Activated CD8-positive, alpha-beta T cell treated with anti-CD3 and anti-CD28 coated beads, Interleukin-2, amount 10 ng/mL, durations not matched to agents 7 days and 5 days (primary cell): ENCODE measurements around the gene GPATCH2. TPM values are rescaled to one million over a fixed set of nuclear protein-coding genes. Genes with fewer than 3 reads are reported as not detected.

Experiments
- ATAC-seq: fragments of 150-1000 bp; cut with Tn5 transposase; one replicate; pipeline ENCODE4 v1.10.0; 2021; ENCODE audit warnings: moderate library complexity
- CTCF ChIA-PET: fragments of 350-600 bp; sonication (Branson Sonifier 250); formaldehyde crosslinking; loops from one replicate; lab custom pipeline; 2021; ENCODE audit warnings: antibody characterized with exemption; lab: Charles Lee
- POLR2A ChIA-PET: fragments of 350-600 bp; sonication (Branson Sonifier 250); formaldehyde crosslinking; loops from one replicate; lab custom pipeline; 2021; ENCODE audit warnings: antibody characterized with exemption; lab: Charles Lee
- DNase-seq: peaks from one replicate; pipeline ENCODE4 v3.0.0-alpha.2; 2020
- H3K27ac Mint-ChIP-seq: one replicate; pipeline ENCODE4 v1.8.0; 2021; ENCODE audit warnings: mild to moderate bottlenecking, mixed read lengths
- H3K27me3 Mint-ChIP-seq: one replicate; pipeline ENCODE4 v1.8.0; 2021; ENCODE audit warnings: low read depth, mixed read lengths
- H3K36me3 Mint-ChIP-seq: one replicate; pipeline ENCODE4 v1.8.0; 2021; ENCODE audit warnings: low read depth, mixed read lengths
- H3K4me1 Mint-ChIP-seq: one replicate; pipeline ENCODE4 v1.8.0; 2021; ENCODE audit warnings: low read depth, mixed read lengths
- H3K4me3 Mint-ChIP-seq: one replicate; pipeline ENCODE4 v1.8.0; 2021; ENCODE audit warnings: mild to moderate bottlenecking, mixed read lengths
- H3K9me3 Mint-ChIP-seq: one replicate; pipeline ENCODE4 v1.8.0; 2022; ENCODE audit warnings: mixed read lengths; ENCODE audit not compliant: insufficient read depth
- total RNA-seq, 2 experiments: library from RNA; stranded (reverse); gene quantifications; one replicate each; pipeline ENCODE4 v1.2.3, GENCODE V29; 2021

GPATCH2 gene
- total RNA-seq, 2 experiments from 2014 or later = 10.0 to 10.7 TPM

GRCh38 chr1:217431395-217431794, 199.5 kb downstream of the GPATCH2 start:
- H3K9me3 Mint-ChIP-seq = no peaks in the 10 kb centered on the region
- H3K27me3 Mint-ChIP-seq = no peaks in the 10 kb centered on the region
- ChIA-PET CTCF (interaction anchor here (1.3 kb wide), 1 partner anchor 229 kb away, joined by 3 read pairs; no protein-coding TSS in a partner anchor), POLR2A (no interaction called here)
- DNase-seq = no peak
- H3K27ac Mint-ChIP-seq = no peak overlapping the region
- no peaks in the 10 kb centered on the region for H3K4me1 Mint-ChIP-seq
- no peak for ATAC-seq
- H3K4me3 Mint-ChIP-seq = no peak overlapping the region
- no peaks in the 10 kb centered on the region for H3K36me3 Mint-ChIP-seq

GRCh38 chr1:217425422-217425821, 205.5 kb downstream of the GPATCH2 start:
- H3K4me1 Mint-ChIP-seq = no peaks in the 10 kb centered on the region
- no peak overlapping the region for H3K27ac Mint-ChIP-seq
- ChIA-PET CTCF (no interaction called here), POLR2A (no interaction called here)
- DNase-seq (no peak), ATAC-seq (no peak)
- no peaks in the 10 kb centered on the region for H3K36me3 Mint-ChIP-seq
- H3K4me3 Mint-ChIP-seq = no peak overlapping the region
- peaks cover 2% of the 10 kb centered on the region for H3K27me3 Mint-ChIP-seq
- H3K9me3 Mint-ChIP-seq = no peaks in the 10 kb centered on the region

GRCh38 chr1:217419194-217419551, 211.7 kb downstream of the GPATCH2 start:
- Mint-ChIP-seq H3K4me3 (no peak overlapping the region), H3K4me1 (no peaks in the 10 kb centered on the region), H3K27ac (no peak overlapping the region), H3K9me3 (no peaks in the 10 kb centered on the region), H3K27me3 (peaks cover 5% of the 10 kb centered on the region), H3K36me3 (no peaks in the 10 kb centered on the region)
- DNase-seq (no peak), ATAC-seq (no peak)
- CTCF ChIA-PET = no interaction called here
- POLR2A ChIA-PET = no interaction called here

- no peak for ATAC-seq
- DNase-seq = no peak
- H3K9me3 Mint-ChIP-seq = no peaks in the 10 kb centered on the region
- H3K4me1 Mint-ChIP-seq = no peaks in the 10 kb centered on the region
- H3K4me3 Mint-ChIP-seq = no peak overlapping the region
- no peaks in the 10 kb centered on the region for H3K36me3 Mint-ChIP-seq
- peaks cover 5% of the 10 kb centered on the region for H3K27me3 Mint-ChIP-seq
- ChIA-PET POLR2A (no interaction called here), CTCF (no interaction called here)
- no peak overlapping the region for H3K27ac Mint-ChIP-seq
Observed at GRCh38 chr1:217418269-217419193, 212.4 kb downstream of the GPATCH2 start.

GRCh38 chr1:217417363-217417762, 213.5 kb downstream of the GPATCH2 start:
- H3K36me3 Mint-ChIP-seq = no peaks in the 10 kb centered on the region
- ChIA-PET CTCF (no interaction called here), POLR2A (no interaction called here)
- H3K4me1 Mint-ChIP-seq = no peaks in the 10 kb centered on the region
- no peaks in the 10 kb centered on the region for H3K9me3 Mint-ChIP-seq
- no peak overlapping the region for H3K4me3 Mint-ChIP-seq
- DNase-seq (no peak), ATAC-seq (no peak)
- H3K27ac Mint-ChIP-seq = no peak overlapping the region
- H3K27me3 Mint-ChIP-seq = peaks cover 5% of the 10 kb centered on the region

- Mint-ChIP-seq H3K4me1 (no peaks in the 10 kb centered on the region), H3K27ac (no peak overlapping the region), H3K9me3 (no peaks in the 10 kb centered on the region), H3K4me3 (no peak overlapping the region), H3K27me3 (no peaks in the 10 kb centered on the region), H3K36me3 (no peaks in the 10 kb centered on the region)
- ChIA-PET CTCF (no interaction called here), POLR2A (no interaction called here)
- ATAC-seq (no peak), DNase-seq (no peak)
Observed at GRCh38 chr1:217407534-217408001, 223.3 kb downstream of the GPATCH2 start.

GRCh38 chr1:217403026-217403720, 227.7 kb downstream of the GPATCH2 start:
- Mint-ChIP-seq H3K27ac (no peak overlapping the region), H3K9me3 (no peaks in the 10 kb centered on the region), H3K27me3 (no peaks in the 10 kb centered on the region), H3K4me3 (no peak overlapping the region), H3K4me1 (no peaks in the 10 kb centered on the region), H3K36me3 (no peaks in the 10 kb centered on the region)
- ChIA-PET CTCF (no interaction called here), POLR2A (no interaction called here)
- DNase-seq (no peak), ATAC-seq (no peak)

GRCh38 chr1:217402301-217402700, 228.6 kb downstream of the GPATCH2 start:
- CTCF ChIA-PET = no interaction called here
- H3K4me1 Mint-ChIP-seq = no peaks in the 10 kb centered on the region
- DNase-seq (no peak), ATAC-seq (no peak)
- no peaks in the 10 kb centered on the region for H3K27me3 Mint-ChIP-seq
- POLR2A ChIA-PET = no interaction called here
- no peak overlapping the region for H3K4me3 Mint-ChIP-seq
- H3K9me3 Mint-ChIP-seq = no peaks in the 10 kb centered on the region
- no peak overlapping the region for H3K27ac Mint-ChIP-seq
- H3K36me3 Mint-ChIP-seq = no peaks in the 10 kb centered on the region

- H3K27ac Mint-ChIP-seq = no peak overlapping the region
- H3K9me3 Mint-ChIP-seq = no peaks in the 10 kb centered on the region
- ChIA-PET POLR2A (no interaction called here), CTCF (no interaction called here)
- H3K4me1 Mint-ChIP-seq = no peaks in the 10 kb centered on the region
- ATAC-seq (no peak), DNase-seq (no peak)
- no peaks in the 10 kb centered on the region for H3K36me3 Mint-ChIP-seq
- no peaks in the 10 kb centered on the region for H3K27me3 Mint-ChIP-seq
- no peak overlapping the region for H3K4me3 Mint-ChIP-seq
Observed at GRCh38 chr1:217393896-217394295, 237.0 kb downstream of the GPATCH2 start.

GRCh38 chr1:217392441-217392840, 238.4 kb downstream of the GPATCH2 start:
- H3K9me3 Mint-ChIP-seq = no peaks in the 10 kb centered on the region
- ChIA-PET CTCF (no interaction called here), POLR2A (no interaction called here)
- H3K27ac Mint-ChIP-seq = no peak overlapping the region
- no peaks in the 10 kb centered on the region for H3K4me1 Mint-ChIP-seq
- H3K36me3 Mint-ChIP-seq = no peaks in the 10 kb centered on the region
- DNase-seq (no peak), ATAC-seq (no peak)
- H3K27me3 Mint-ChIP-seq = no peaks in the 10 kb centered on the region
- no peak overlapping the region for H3K4me3 Mint-ChIP-seq

- CTCF ChIA-PET = no interaction called here
- Mint-ChIP-seq H3K4me3 (no peak overlapping the region), H3K27me3 (no peaks in the 10 kb centered on the region), H3K27ac (no peak overlapping the region), H3K36me3 (no peaks in the 10 kb centered on the region), H3K4me1 (no peaks in the 10 kb centered on the region), H3K9me3 (no peaks in the 10 kb centered on the region)
- ATAC-seq (no peak), DNase-seq (no peak)
- POLR2A ChIA-PET = no interaction called here
Observed at GRCh38 chr1:217389895-217390294, 241.0 kb downstream of the GPATCH2 start.

- H3K4me3 Mint-ChIP-seq = no peak overlapping the region
- H3K36me3 Mint-ChIP-seq = no peaks in the 10 kb centered on the region
- no peaks in the 10 kb centered on the region for H3K4me1 Mint-ChIP-seq
- no peaks in the 10 kb centered on the region for H3K27me3 Mint-ChIP-seq
- no peak overlapping the region for H3K27ac Mint-ChIP-seq
- ATAC-seq (no peak), DNase-seq (no peak)
- ChIA-PET POLR2A (no interaction called here), CTCF (no interaction called here)
- H3K9me3 Mint-ChIP-seq = no peaks in the 10 kb centered on the region
Observed at GRCh38 chr1:217388522-217389065, 242.3 kb downstream of the GPATCH2 start.
